IPS-20b (cell line): ENCODE data around the gene ZC3H7A.

Experiments used
- H3K27ac ChIP-seq: one replicate; pipeline ENCODE4 v1.5.1; 2013; ENCODE audit warnings: low read length
- H3K27me3 ChIP-seq: 2 replicates; pipeline ENCODE4 v1.6.1; 2013; ENCODE audit warnings: mild to moderate bottlenecking, low read length, inconsistent platforms; ENCODE audit not compliant: insufficient read depth
- H3K36me3 ChIP-seq: 2 replicates; pipeline ENCODE4 v1.6.1; 2013; ENCODE audit warnings: low read depth, mild to moderate bottlenecking, inconsistent platforms, low read length, moderate library complexity; ENCODE audit not compliant: insufficient read depth
- H3K4me1 ChIP-seq: 2 replicates; pipeline ENCODE4 v1.6.1; 2013; ENCODE audit warnings: mild to moderate bottlenecking, control low read depth, inconsistent platforms, low read length, moderate library complexity; ENCODE audit not compliant: insufficient read depth
- H3K4me3 ChIP-seq: 2 replicates; pipeline ENCODE4 v1.5.1; 2013; ENCODE audit warnings: mild to moderate bottlenecking, low read length, inconsistent platforms
- H3K9ac ChIP-seq: 2 replicates; pipeline ENCODE4 v1.6.1; 2013; ENCODE audit warnings: low read depth, mild to moderate bottlenecking, inconsistent platforms, low read length, moderate library complexity
- H3K9me3 ChIP-seq: 2 replicates; pipeline ENCODE4 v1.6.1; 2013; ENCODE audit warnings: mild to moderate bottlenecking, low read depth, low read length, inconsistent platforms; ENCODE audit not compliant: insufficient read depth

Gene ZC3H7A

GRCh38 chr16:11742093-11742535, 54.9 kb downstream of the ZC3H7A start:
- H3K36me3 ChIP-seq: peaks cover 6% of the 10 kb centered on the region; the same call in 1 of the 2 replicates
- H3K4me1 ChIP-seq: peaks cover 8% of the 10 kb centered on the region; the same call in 1 of the 2 replicates
- peak overlapping the region; percentile 64 for H3K9ac ChIP-seq
- H3K9me3 ChIP-seq: no peaks in the 10 kb centered on the region
- H3K27ac ChIP-seq: no peak overlapping the region
- peak overlapping the region; percentile 83 for H3K4me3 ChIP-seq
- H3K27me3 ChIP-seq: no peaks in the 10 kb centered on the region

DNA sequence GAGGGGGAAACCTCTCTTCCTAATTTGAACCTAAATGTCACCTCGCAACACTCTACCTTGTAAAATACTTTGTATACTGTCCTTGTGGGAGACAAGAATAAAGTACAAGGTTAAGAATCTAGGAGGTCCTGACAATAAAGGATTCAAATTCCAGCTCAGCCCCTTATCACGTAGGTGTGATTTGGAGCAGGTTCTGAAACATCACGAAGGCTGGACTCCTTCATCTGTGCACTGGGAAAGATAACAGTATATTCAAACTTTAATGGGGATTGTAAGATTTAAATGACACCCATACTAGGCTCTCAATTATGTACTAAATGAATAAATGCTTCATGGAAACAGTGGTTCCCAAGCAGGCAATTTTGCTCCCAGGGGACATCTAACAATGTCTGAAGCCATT, 56.5 kb downstream of the ZC3H7A start:
- H3K4me3 ChIP-seq: no peak overlapping the region
- no peaks in the 10 kb centered on the region for H3K27me3 ChIP-seq
- H3K9me3 ChIP-seq: no peaks in the 10 kb centered on the region
- peaks cover 10% of the 10 kb centered on the region for H3K36me3 ChIP-seq
- H3K27ac ChIP-seq: no peak overlapping the region
- peaks cover 8% of the 10 kb centered on the region; the same call in 1 of the 2 replicates for H3K4me1 ChIP-seq
- H3K9ac ChIP-seq: no peak overlapping the region

DNA sequence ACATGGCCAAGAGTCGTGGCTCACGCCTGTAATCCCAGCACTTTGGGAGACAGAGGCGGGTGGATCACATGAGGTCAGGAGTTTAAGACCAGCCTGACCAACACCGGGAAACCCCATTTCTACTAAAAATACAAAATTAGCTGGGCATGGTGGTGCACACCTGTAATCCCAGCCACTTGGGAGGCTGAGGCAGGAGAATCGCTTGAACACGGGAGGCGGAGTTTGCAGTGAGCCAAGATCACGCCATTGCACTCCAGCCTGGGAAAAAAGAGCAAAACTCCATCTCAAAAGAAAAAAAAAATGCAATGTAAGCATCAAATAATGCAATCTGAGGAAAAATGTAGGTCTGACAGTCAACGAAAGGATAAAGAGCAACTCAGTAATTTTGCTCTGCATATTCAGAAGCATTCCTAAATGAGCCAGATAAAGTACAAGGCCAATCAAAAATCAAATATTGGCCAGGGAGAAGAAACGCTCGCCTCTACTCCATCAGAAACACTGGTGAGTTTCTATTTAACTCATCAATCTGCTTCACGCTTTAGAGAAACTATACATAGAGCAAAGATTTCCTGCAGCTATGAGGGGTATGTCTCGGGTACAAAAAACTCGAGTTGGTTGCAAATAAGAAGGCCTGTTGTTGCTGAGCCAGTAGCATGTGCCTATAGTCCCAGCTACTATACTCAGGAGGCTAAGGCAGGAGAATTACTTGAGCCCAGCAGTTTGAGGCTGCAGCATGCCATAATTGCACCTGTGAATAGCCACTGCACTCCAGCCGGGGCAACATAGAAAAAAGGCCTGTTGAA, 58.1 kb downstream of the ZC3H7A start:
- Histone ChIP-seq H3K9ac (no peak overlapping the region), H3K27ac (no peak overlapping the region), H3K9me3 (no peaks in the 10 kb centered on the region), H3K4me3 (no peak overlapping the region), H3K36me3 (peaks cover 24% of the 10 kb centered on the region), H3K27me3 (no peaks in the 10 kb centered on the region), H3K4me1 (peaks cover 8% of the 10 kb centered on the region; the same call in 1 of the 2 replicates)

DNA sequence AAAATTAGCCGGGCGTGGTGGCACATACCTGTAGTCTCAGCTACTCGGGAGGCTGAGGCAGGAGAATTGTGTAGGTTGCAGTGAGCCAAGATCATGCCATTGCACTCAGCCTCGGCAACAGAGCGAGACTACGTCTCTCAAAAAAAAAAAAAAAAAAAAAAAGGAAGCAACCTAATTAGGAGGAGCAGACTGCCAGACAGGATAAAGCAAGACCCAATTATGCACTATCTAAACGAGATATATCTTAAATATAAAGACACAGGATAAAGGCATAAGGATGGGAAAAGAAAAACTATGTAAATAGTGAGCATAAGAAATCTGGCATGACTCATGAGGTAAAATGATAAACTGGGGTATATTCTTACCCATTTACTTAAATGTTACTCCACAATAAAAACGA, 59.3 kb downstream of the ZC3H7A start:
- no peak overlapping the region for H3K27ac ChIP-seq
- H3K4me3 ChIP-seq: no peak overlapping the region
- H3K36me3 ChIP-seq: peaks cover 32% of the 10 kb centered on the region
- no peak overlapping the region for H3K9ac ChIP-seq
- no peaks in the 10 kb centered on the region for H3K9me3 ChIP-seq
- H3K27me3 ChIP-seq: no peaks in the 10 kb centered on the region
- peaks cover 8% of the 10 kb centered on the region; the same call in 1 of the 2 replicates for H3K4me1 ChIP-seq

GRCh38 chr16:11736903-11737302, 60.2 kb downstream of the ZC3H7A start:
- Histone ChIP-seq H3K4me3 (no peak overlapping the region), H3K9ac (no peak overlapping the region), H3K36me3 (peaks cover 40% of the 10 kb centered on the region), H3K9me3 (no peaks in the 10 kb centered on the region), H3K27ac (no peak overlapping the region), H3K27me3 (no peaks in the 10 kb centered on the region), H3K4me1 (peaks cover 8% of the 10 kb centered on the region; the same call in 1 of the 2 replicates)

GRCh38 chr16:11735787-11736186, 61.3 kb downstream of the ZC3H7A start:
- Histone ChIP-seq H3K36me3 (peaks cover 51% of the 10 kb centered on the region), H3K4me3 (no peak overlapping the region), H3K9ac (no peak overlapping the region), H3K9me3 (no peaks in the 10 kb centered on the region), H3K27ac (no peak overlapping the region), H3K4me1 (0 out of 2 replicates have a peak, but pooled peaks cover 6% of the 10 kb centered on the region), H3K27me3 (no peaks in the 10 kb centered on the region)

DNA sequence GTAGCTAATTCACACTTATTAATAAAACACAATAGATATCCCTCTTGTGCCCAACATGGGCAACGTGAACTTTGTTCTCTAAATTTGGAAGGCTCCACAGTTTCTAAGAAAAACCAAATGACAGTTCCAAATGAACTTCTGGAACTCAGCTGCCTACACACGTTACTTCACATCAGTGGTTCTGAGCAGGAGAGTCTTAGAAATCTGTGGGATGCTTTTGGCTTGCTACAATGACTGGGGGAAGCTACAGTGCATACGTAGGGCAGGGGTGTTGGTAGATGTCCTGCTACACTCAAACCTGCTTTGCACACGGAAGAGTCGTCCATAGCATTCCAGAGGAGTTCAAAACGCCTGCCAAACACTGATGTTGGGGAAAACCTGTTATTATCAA, 62.4 kb downstream of the ZC3H7A start:
- Histone ChIP-seq H3K9ac (no peak overlapping the region), H3K27ac (no peak overlapping the region), H3K4me3 (no peak overlapping the region), H3K9me3 (no peaks in the 10 kb centered on the region), H3K27me3 (no peaks in the 10 kb centered on the region), H3K4me1 (0 out of 2 replicates have a peak, but pooled peaks cover 6% of the 10 kb centered on the region), H3K36me3 (peaks cover 59% of the 10 kb centered on the region)

GRCh38 chr16:11734025-11734652, 62.9 kb downstream of the ZC3H7A start:
- Histone ChIP-seq H3K4me1 (0 out of 2 replicates have a peak, but pooled peaks cover 6% of the 10 kb centered on the region), H3K9me3 (no peaks in the 10 kb centered on the region), H3K4me3 (no peak overlapping the region), H3K36me3 (peaks cover 64% of the 10 kb centered on the region), H3K9ac (no peak overlapping the region), H3K27me3 (no peaks in the 10 kb centered on the region), H3K27ac (no peak overlapping the region)

DNA sequence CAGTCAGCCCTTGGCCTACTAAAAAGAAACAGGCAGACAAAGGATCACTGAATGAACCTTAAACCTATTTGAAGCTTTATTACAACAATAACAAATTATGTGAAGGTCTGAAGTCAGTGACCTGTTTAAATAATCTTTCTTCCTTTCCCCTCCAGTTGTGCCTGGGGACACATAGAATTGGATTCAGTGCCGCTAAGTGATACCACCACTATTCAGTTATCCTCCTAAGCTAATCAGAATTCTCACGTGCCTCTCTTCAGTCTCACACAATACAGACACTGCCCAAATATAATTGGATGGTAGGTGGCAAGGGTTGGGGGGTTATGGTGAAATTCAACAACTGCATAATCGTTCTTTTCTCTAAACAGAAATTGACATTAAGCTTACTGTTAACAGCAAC, 65.8 kb downstream of the ZC3H7A start:
- H3K4me3 ChIP-seq: no peak overlapping the region
- no peaks in the 10 kb centered on the region for H3K4me1 ChIP-seq
- no peaks in the 10 kb centered on the region for H3K27me3 ChIP-seq
- no peak overlapping the region for H3K27ac ChIP-seq
- no peaks in the 10 kb centered on the region for H3K9me3 ChIP-seq
- no peak overlapping the region for H3K9ac ChIP-seq
- peaks cover 71% of the 10 kb centered on the region for H3K36me3 ChIP-seq

GRCh38 chr16:11729787-11730186, 67.3 kb downstream of the ZC3H7A start:
- no peak overlapping the region for H3K27ac ChIP-seq
- H3K9ac ChIP-seq: no peak overlapping the region

DNA sequence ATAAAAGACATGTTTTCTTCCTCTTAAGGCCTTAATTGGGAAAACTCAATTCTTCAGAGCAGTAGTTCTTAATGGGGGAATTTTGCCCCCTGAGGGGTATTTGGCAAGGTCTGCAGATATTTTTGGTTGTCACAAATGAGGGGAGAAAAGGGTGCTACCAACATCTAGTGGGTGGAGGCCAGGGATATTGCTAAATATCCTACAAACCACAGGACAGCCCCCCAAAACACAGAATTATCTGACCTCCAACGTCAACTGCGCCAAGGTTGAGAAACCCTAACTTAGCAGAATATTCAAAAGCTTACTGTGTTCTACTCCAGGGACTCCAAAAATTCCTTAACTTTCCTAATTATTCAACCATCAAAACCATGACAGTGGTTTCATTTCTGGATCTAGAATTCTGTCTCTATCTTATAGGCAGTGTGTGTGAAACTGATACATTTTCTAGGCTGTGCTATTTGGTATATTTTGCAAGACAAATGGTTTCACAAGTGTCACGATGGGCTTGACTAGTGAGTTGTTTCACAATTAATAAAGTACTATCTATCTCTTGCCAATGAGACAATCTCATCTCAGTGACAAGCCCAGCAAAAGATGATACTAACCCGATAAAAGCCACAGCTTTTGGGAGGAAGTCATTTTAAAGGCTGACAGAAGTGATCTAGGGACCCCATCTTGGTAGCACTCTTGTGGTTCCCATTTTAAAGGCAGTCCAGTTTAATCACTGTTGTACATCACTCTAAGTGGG, 69.1 kb downstream of the ZC3H7A start:
- H3K27ac ChIP-seq: no peak overlapping the region
- no peaks in the 10 kb centered on the region for H3K9me3 ChIP-seq
- H3K36me3 ChIP-seq: peaks cover 53% of the 10 kb centered on the region
- H3K4me1 ChIP-seq: no peaks in the 10 kb centered on the region
- no peaks in the 10 kb centered on the region for H3K27me3 ChIP-seq
- H3K9ac ChIP-seq: no peak overlapping the region
- no peak overlapping the region for H3K4me3 ChIP-seq

More at GRCh38 chr16:11729787-11730186, 67.3 kb downstream of the ZC3H7A start:
- no peak overlapping the region for H3K4me3 ChIP-seq
- no peaks in the 10 kb centered on the region for H3K4me1 ChIP-seq
- no peaks in the 10 kb centered on the region for H3K9me3 ChIP-seq
- no peaks in the 10 kb centered on the region for H3K27me3 ChIP-seq
- H3K36me3 ChIP-seq: peaks cover 65% of the 10 kb centered on the region
